ENCODE measurements around the gene SYT12. TPM values are rescaled to one million over a fixed set of nuclear protein-coding genes. Genes with fewer than 3 reads are reported as not detected.

SYT12 gene
- total and polyA plus RNA-seq, 2 of the 13 experiments (the other 11 are each of a cell fraction or from before 2014, with no cell fraction given) = 0.01 to 0.02 TPM

GRCh38 chr11:67085617-67086016 is 62.7 kb downstream of the SYT12 start:
- DNase-seq (ENCODE audit: low spot score) (no peak), ATAC-seq (no peak), FAIRE-seq (no peak)
- CTCF ChIA-PET (ENCODE audit: low intra/inter-chr PET ratio, low total read pairs) = no interaction called here
- no peak overlapping the region for H3K4me3 ChIP-seq (replicated peaks in 1 of 3; ENCODE audit: insufficient read depth in 1 of 3, low read depth in 2 of 3, low read length in 3 of 3)
- no peaks in the 10 kb centered on the region; a peak in 1 of 5 replicates for H3K27me3 ChIP-seq (ENCODE audit: control insufficient read depth in 1 of 2, insufficient read depth in 2 of 2, low read length in 2 of 2)
- TF ChIP-seq MXD1 (CRISPR knock-in tag; IDR thresholded peaks at IDR 0.05) (no peak), BCL3 (CRISPR knock-in tag; IDR thresholded peaks at IDR 0.05) (no peak), SP1 (IDR thresholded peaks at IDR 0.05) (no peak), SP1 (CRISPR knock-in tag; IDR thresholded peaks at IDR 0.05) (no peak), ZNF629 (CRISPR knock-in tag; conservative IDR thresholded peaks at IDR 0.05) (peak; percentile 59; the same call in 1 of the 2 replicates), GFI1 (CRISPR knock-in tag; IDR thresholded peaks at IDR 0.05; ENCODE audit: borderline replicate concordance) (no peak), REL (CRISPR knock-in tag; conservative IDR thresholded peaks at IDR 0.05) (no peak), TRIM24 (CRISPR knock-in tag; IDR thresholded peaks at IDR 0.05) (no peak)
- H4K20me1 ChIP-seq (ENCODE audit: insufficient read depth, low read length) = no peaks in the 10 kb centered on the region
- H3K4me2 ChIP-seq (ENCODE audit: low read depth, low read length) = no peak overlapping the region
- peaks cover 10% of the 10 kb centered on the region for H3K4me1 ChIP-seq (ENCODE audit: insufficient read depth, low read length)
- H3K9ac ChIP-seq (ENCODE audit: insufficient read depth, low read depth, low read length) = no peak overlapping the region
- 42% methylated on average over 5 of the region's 5 CpGs for WGBS (ENCODE audit: low lambda C conversion rate)
- H3K9me3 ChIP-seq (ENCODE audit: low read length) = no peaks in the 10 kb centered on the region
- H3K27ac ChIP-seq (ENCODE audit: extremely low read length, insufficient read depth, low read length) = no peak overlapping the region
- intact Hi-C loops (cut with micrococcal nuclease; ENCODE audit: unreplicated experiment) = no loop called here
- no peaks in the 10 kb centered on the region for H3K79me2 ChIP-seq (ENCODE audit: insufficient read depth, low read length)
- BruUV-seq (replicated peaks) = no TSS peak
- POLR2A ChIA-PET = no interaction called here
- no peaks in the 10 kb centered on the region for H3K36me3 ChIP-seq (replicated peaks in 1 of 2; ENCODE audit: control insufficient read depth in 1 of 2, insufficient read depth in 2 of 2, low read length in 2 of 2)
- in situ Hi-C loops (cut with HindIII; ENCODE audit: extremely low pct_ligation_motif_present, low pct_unique_long_range_greater_than_20kb) = loop anchor here (10.0 kb wide), 1 partner anchor 89 kb away; no protein-coding TSS in a partner anchor
- no peak overlapping the region for H2AFZ ChIP-seq (ENCODE audit: low read length)

GRCh38 chr11:67090717-67091116 is 67.8 kb downstream of the SYT12 start:
- Histone ChIP-seq H2AFZ (ENCODE audit: low read length) (no peak overlapping the region), H3K9ac (ENCODE audit: insufficient read depth, low read depth, low read length) (no peak overlapping the region), H3K4me1 (ENCODE audit: insufficient read depth, low read length) (peaks cover 9% of the 10 kb centered on the region), H3K9me3 (ENCODE audit: low read length) (no peaks in the 10 kb centered on the region), H3K4me2 (ENCODE audit: low read depth, low read length) (no peak overlapping the region; the same call in 1 of the 2 replicates), H3K36me3 (replicated peaks in 1 of 2; ENCODE audit: control insufficient read depth in 1 of 2, insufficient read depth in 2 of 2, low read length in 2 of 2) (no peaks in the 10 kb centered on the region), H3K79me2 (ENCODE audit: insufficient read depth, low read length) (no peaks in the 10 kb centered on the region), H3K4me3 (replicated peaks in 1 of 3; ENCODE audit: insufficient read depth in 1 of 3, low read depth in 2 of 3, low read length in 3 of 3) (no peak overlapping the region), H3K27me3 (ENCODE audit: control insufficient read depth in 1 of 2, insufficient read depth in 2 of 2, low read length in 2 of 2) (no peaks in the 10 kb centered on the region), H3K27ac (ENCODE audit: extremely low read length, insufficient read depth, low read length) (no peak overlapping the region), H4K20me1 (ENCODE audit: insufficient read depth, low read length) (no peaks in the 10 kb centered on the region)
- DNase-seq (ENCODE audit: low spot score) (no peak), ATAC-seq (no peak), FAIRE-seq (no peak)
- CTCF ChIA-PET (ENCODE audit: low intra/inter-chr PET ratio, low total read pairs) = no interaction called here
- in situ Hi-C loops (cut with HindIII; ENCODE audit: extremely low pct_ligation_motif_present, low pct_unique_long_range_greater_than_20kb) = no loop called here
- no TSS peak for BruUV-seq (replicated peaks)
- 90% methylated on average over 8 of the region's 8 CpGs for WGBS (ENCODE audit: low lambda C conversion rate)
- intact Hi-C loops (cut with micrococcal nuclease; ENCODE audit: unreplicated experiment) = no loop called here
- POLR2A ChIA-PET = no interaction called here
- TF ChIP-seq ZNF770 (CRISPR knock-in tag; IDR thresholded peaks at IDR 0.05) (peak; percentile 60; the same call in 1 of the 2 replicates), SMC3 (IDR thresholded peaks at IDR 0.05; ENCODE audit: low read length) (no peak), HOXA7 (CRISPR knock-in tag; IDR thresholded peaks at IDR 0.05) (no peak)

Data from HepG2 (cell line).